Erythroblast (primary cell): ENCODE data around the gene DGKD.

Experiments
- GATA1 ChIP-seq: IDR thresholded peaks from 2 replicates; pipeline ENCODE4 v1.6.1; 2011; ENCODE audit warnings: low read depth, mild to moderate bottlenecking, control low read depth, low read length, moderate library complexity
- POLR2A ChIP-seq: IDR thresholded peaks from 2 replicates; pipeline ENCODE4 v1.6.1; 2011; ENCODE audit warnings: mild to moderate bottlenecking, low read length

GRCh38 chr2:233470839-233471238 lies 116.5 kb downstream of the DGKD start:
- no peak for TF ChIP-seq POLR2A
- TF ChIP-seq GATA1: no peak
